GM23338 (cell line): ENCODE results near the gene ATP5PB. TPM values are rescaled to one million over a fixed set of nuclear protein-coding genes. Genes with fewer than 3 reads are reported as not detected.

ENCODE experiments used
- CREB1 ChIP-seq: fragments of 250-450 bp; sonication (Bioruptor Pico); IDR thresholded peaks from 2 replicates; pipeline ENCODE4 v1.5.0; 2020; ENCODE audit warnings: low read depth, mild to moderate bottlenecking, moderate library complexity
- CTCF ChIP-seq, 2 experiments: fragments of 200-600 bp in 1 of 2; sonication (generic) in 1 of 2; conservative IDR thresholded peaks; 2 replicates each; pipeline versions ENCODE4 v1.5.1 to v1.6.1; 2016 to 2017; ENCODE audit warnings: antibody characterized with exemption in 2 of 2, low read depth in 2 of 2, mild to moderate bottlenecking in 2 of 2, moderate library complexity in 1 of 2
- POLR2AphosphoS5 ChIP-seq: IDR thresholded peaks from 2 replicates; pipeline ENCODE4 v1.6.1; 2016; ENCODE audit warnings: antibody characterized with exemption, low read depth
- REST ChIP-seq: IDR thresholded peaks from one replicate; pipeline ENCODE4 v1.6.1; 2018; ENCODE audit warnings: antibody characterized with exemption; ENCODE audit not compliant: unreplicated experiment
- ZNF462 ChIP-seq: fragments of 250-450 bp; sonication (Bioruptor Pico); IDR thresholded peaks from 2 replicates; pipeline ENCODE4 v1.5.0; 2020; ENCODE audit warnings: mild to moderate bottlenecking, moderate library complexity
- polyA plus RNA-seq: library from polyadenylated mRNA; unstranded; fragments of >200 nt; fragmentation: Nextera tagmentation; extraction: Ambion mirVana; gene quantifications from 2 replicates; pipeline ENCODE4 v1.2.1, GENCODE V29; 2016
- small RNA-seq: library from RNA; depleted of rRNA; stranded (forward); fragments of <200 nt; gene quantifications from one replicate; pipeline ENCODE3, GENCODE V24; 2014; ENCODE audit warnings: low replicate concordance
- total RNA-seq: library from RNA; depleted of rRNA; stranded (reverse); fragments of >200 nt; shearing (Covaris generic); gene quantifications from 2 replicates; pipeline ENCODE4 v1.2.3, GENCODE V29; 2014; rRNA removed

Gene ATP5PB
- total and polyA plus RNA-seq, 2 experiments from 2014 or later, result 279 to 300 TPM

GRCh38 chr1:111511370-111511769, 62.1 kb downstream of the ATP5PB start (continued):
- no peak for TF ChIP-seq ZNF462 (CRISPR knock-in tag)
- no peak for TF ChIP-seq CREB1 (CRISPR knock-in tag)
- no peak for TF ChIP-seq REST
- TF ChIP-seq CTCF (conservative IDR thresholded peaks at IDR 0.05; ENCODE audit: low read depth in 2 of 2), result no peak
- no peak for TF ChIP-seq POLR2AphosphoS5

Small RNAs within 50 kb of the gene (small RNA-seq; reads per million reads assigned to genes)
- gene RF00019, result not detected
- not detected for gene RNU6-792P

Other genes with a start within 250 kb of the ATP5PB start
- 3.0 and 5.9 TPM in 2 replicates for gene DENND2D, start 248.8 kb upstream of the ATP5PB start, total RNA-seq
- 2.5 and 3.4 TPM in 2 replicates for gene DENND2D, start 248.8 kb upstream of the ATP5PB start, polyA plus RNA-seq
- gene CHI3L2, start 221.8 kb upstream of the ATP5PB start, total RNA-seq, result not detected in 2 replicates
- gene CHI3L2, start 221.8 kb upstream of the ATP5PB start, polyA plus RNA-seq, result 0.68 TPM in 1 of 2 replicates, not detected in the other
- gene CHIA, start 158.6 kb upstream of the ATP5PB start, total RNA-seq, result not detected in 2 replicates
- gene CHIA, start 158.6 kb upstream of the ATP5PB start, polyA plus RNA-seq, result not detected in 2 replicates
- 0.93 and 1.0 TPM in 2 replicates for gene OVGP1, start 21.7 kb upstream of the ATP5PB start, total RNA-seq
- 0.82 and 0.99 TPM in 2 replicates for gene OVGP1, start 21.7 kb upstream of the ATP5PB start, polyA plus RNA-seq
- 111 and 117 TPM in 2 replicates for gene WDR77, start 208 bp upstream of the ATP5PB start, total RNA-seq
- gene WDR77, start 208 bp upstream of the ATP5PB start, polyA plus RNA-seq, result 75.0 and 85.9 TPM in 2 replicates
- 0.16 and 0.69 TPM in 2 replicates for gene C1orf162, start 24.5 kb downstream of the ATP5PB start, total RNA-seq
- 0.28 and 0.47 TPM in 2 replicates for gene C1orf162, start 24.5 kb downstream of the ATP5PB start, polyA plus RNA-seq
- gene ADORA3, start 54.2 kb downstream of the ATP5PB start, total RNA-seq, result not detected in 2 replicates
- gene ADORA3, start 54.2 kb downstream of the ATP5PB start, polyA plus RNA-seq, result not detected in 2 replicates
- gene TMIGD3, start 54.2 kb downstream of the ATP5PB start, total RNA-seq, result not detected in 2 replicates
- gene TMIGD3, start 54.2 kb downstream of the ATP5PB start, polyA plus RNA-seq, result not detected in 2 replicates
- 16.2 and 23.3 TPM in 2 replicates for gene RAP1A, start 170.3 kb downstream of the ATP5PB start, total RNA-seq
- 23.0 and 28.1 TPM in 2 replicates for gene RAP1A, start 170.3 kb downstream of the ATP5PB start, polyA plus RNA-seq